Measurements from ENCODE around the gene PDHX. TPM values are rescaled to one million over a fixed set of nuclear protein-coding genes. Genes with fewer than 3 reads are reported as not detected.

PDHX gene
- total and polyA plus RNA-seq, 10 donors = 9.2 to 32.9 (median 23.7) TPM

- WGBS, 5 donors = 45 to 64% (median 57%) methylated on average over 3 of the region's 3 CpGs
- Histone ChIP-seq H3K9me3 (no peaks in the 10 kb centered on the region), H3K36me3 (no peaks in the 10 kb centered on the region), H3K4me1 (peaks cover 12 to 27% (median 23%) of the 10 kb centered on the region in 6 donors), H3K4me3 (no peak overlapping the region), H3K27ac (peak overlapping the region in 6 of 8 donors; percentile 17 to 62 (median 44)), H3K27me3 (replicated peaks in 1 of 7) (no peaks in the 10 kb centered on the region)
- intact Hi-C loops (cut with DNase I; ENCODE audit: low total_unique reads) = no loop called here
- TF ChIP-seq POLR2AphosphoS5 (IDR thresholded peaks at IDR 0.05) = no peak
- TF ChIP-seq POLR2A (IDR thresholded peaks at IDR 0.05) = no peak
- TF ChIP-seq CTCF (IDR thresholded peaks at IDR 0.05 in 8 of 11, conservative IDR thresholded peaks at IDR 0.05 in 3 of 11) = no peak
- no peak for DNase-seq
Measured at GRCh38 chr11:35013514-35014233, 97.3 kb downstream of the PDHX start.

- no peaks in the 10 kb centered on the region for H3K9me3 ChIP-seq
- no peak overlapping the region for H3K4me3 ChIP-seq
- WGBS, 5 donors = 77 to 94% (median 93%) methylated on average over 2 of the region's 2 CpGs
- no peak for TF ChIP-seq POLR2AphosphoS5 (IDR thresholded peaks at IDR 0.05)
- no peak for TF ChIP-seq POLR2A (IDR thresholded peaks at IDR 0.05)
- H3K36me3 ChIP-seq = no peaks in the 10 kb centered on the region
- intact Hi-C loops (cut with DNase I; ENCODE audit: low total_unique reads) = no loop called here
- peaks cover 12 to 27% (median 23%) of the 10 kb centered on the region in 6 donors for H3K4me1 ChIP-seq
- DNase-seq = no peak
- H3K27me3 ChIP-seq (replicated peaks in 1 of 7) = no peaks in the 10 kb centered on the region
- peak overlapping the region in 2 of 8 donors; percentile 38 to 51 for H3K27ac ChIP-seq
Measured at GRCh38 chr11:35014346-35014745, 97.9 kb downstream of the PDHX start.

GRCh38 chr11:35015621-35016387, 99.4 kb downstream of the PDHX start:
- no peak overlapping the region for H3K27ac ChIP-seq
- H3K27me3 ChIP-seq (replicated peaks in 1 of 7) = no peaks in the 10 kb centered on the region
- no peak overlapping the region for H3K4me3 ChIP-seq
- 86 to 90% (median 88%) methylated on average over 6 of the region's 6 CpGs for WGBS, 5 donors
- TF ChIP-seq POLR2AphosphoS5 (IDR thresholded peaks at IDR 0.05) (no peak), POLR2A (IDR thresholded peaks at IDR 0.05) (no peak), CTCF (IDR thresholded peaks at IDR 0.05 in 8 of 11, conservative IDR thresholded peaks at IDR 0.05 in 3 of 11) (no peak)
- intact Hi-C loops (cut with DNase I; ENCODE audit: low total_unique reads) = no loop called here
- no peak for DNase-seq
- no peaks in the 10 kb centered on the region for H3K9me3 ChIP-seq
- H3K36me3 ChIP-seq = no peaks in the 10 kb centered on the region
- H3K4me1 ChIP-seq = peaks cover 12 to 27% (median 23%) of the 10 kb centered on the region in 6 donors

- no peak overlapping the region for H3K4me3 ChIP-seq
- H3K27me3 ChIP-seq (replicated peaks in 1 of 7) = no peaks in the 10 kb centered on the region
- DNase-seq = no peak
- TF ChIP-seq CTCF (IDR thresholded peaks at IDR 0.05 in 8 of 11, conservative IDR thresholded peaks at IDR 0.05 in 3 of 11) (no peak), POLR2AphosphoS5 (IDR thresholded peaks at IDR 0.05) (no peak), POLR2A (IDR thresholded peaks at IDR 0.05) (no peak)
- WGBS, 5 donors = 89 to 96% (median 92%) methylated on average over 4 of the region's 4 CpGs
- no peak overlapping the region for H3K27ac ChIP-seq
- intact Hi-C loops (cut with DNase I; ENCODE audit: low total_unique reads) = no loop called here
- peaks cover 12 to 26% (median 23%) of the 10 kb centered on the region in 6 donors for H3K4me1 ChIP-seq
- no peaks in the 10 kb centered on the region for H3K9me3 ChIP-seq
- H3K36me3 ChIP-seq = no peaks in the 10 kb centered on the region
Measured at GRCh38 chr11:35016916-35017315, 100.5 kb downstream of the PDHX start.
